ENCODE results near the gene IGBP1. TPM values are rescaled to one million over a fixed set of nuclear protein-coding genes. Genes with fewer than 3 reads are reported as not detected.
A peak's percentile ranks its signal among the peaks of the same experiment; 100 is the strongest.

Gene IGBP1
- total RNA-seq, 4 donors from 2014 or later: 63.5 to 96.7 (median 80.7) TPM

DNA sequence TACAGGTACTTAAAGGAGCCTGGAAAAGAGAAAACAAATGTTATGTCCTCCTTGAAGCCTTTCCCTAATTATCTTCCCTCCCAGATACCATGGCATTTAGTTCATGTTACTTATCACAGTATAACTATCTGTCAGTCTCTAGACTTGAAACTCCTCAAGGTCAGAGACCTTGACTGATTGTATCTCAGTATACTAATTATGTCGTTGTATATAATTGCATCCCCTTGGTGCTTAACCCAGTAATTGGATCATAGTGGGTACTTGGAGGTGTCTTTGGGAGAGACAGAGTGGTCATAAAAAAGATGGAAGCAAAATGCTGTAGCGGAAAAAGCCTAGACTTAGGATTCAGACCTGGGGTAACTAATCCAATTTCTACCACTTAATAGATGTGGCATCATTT lies 8.1 kb downstream of the IGBP1 start:
- 90 to 93% methylated on average over 2 of the region's 2 CpGs for WGBS, 2 donors
- no peaks in the 10 kb centered on the region for H3K9me3 ChIP-seq
- no peaks in the 10 kb centered on the region for H3K27me3 ChIP-seq
- no peak overlapping the region for H3K27ac ChIP-seq
- H3K4me3 ChIP-seq (replicated peaks in 1 of 3): no peak overlapping the region
- TF ChIP-seq, protein P1, sequence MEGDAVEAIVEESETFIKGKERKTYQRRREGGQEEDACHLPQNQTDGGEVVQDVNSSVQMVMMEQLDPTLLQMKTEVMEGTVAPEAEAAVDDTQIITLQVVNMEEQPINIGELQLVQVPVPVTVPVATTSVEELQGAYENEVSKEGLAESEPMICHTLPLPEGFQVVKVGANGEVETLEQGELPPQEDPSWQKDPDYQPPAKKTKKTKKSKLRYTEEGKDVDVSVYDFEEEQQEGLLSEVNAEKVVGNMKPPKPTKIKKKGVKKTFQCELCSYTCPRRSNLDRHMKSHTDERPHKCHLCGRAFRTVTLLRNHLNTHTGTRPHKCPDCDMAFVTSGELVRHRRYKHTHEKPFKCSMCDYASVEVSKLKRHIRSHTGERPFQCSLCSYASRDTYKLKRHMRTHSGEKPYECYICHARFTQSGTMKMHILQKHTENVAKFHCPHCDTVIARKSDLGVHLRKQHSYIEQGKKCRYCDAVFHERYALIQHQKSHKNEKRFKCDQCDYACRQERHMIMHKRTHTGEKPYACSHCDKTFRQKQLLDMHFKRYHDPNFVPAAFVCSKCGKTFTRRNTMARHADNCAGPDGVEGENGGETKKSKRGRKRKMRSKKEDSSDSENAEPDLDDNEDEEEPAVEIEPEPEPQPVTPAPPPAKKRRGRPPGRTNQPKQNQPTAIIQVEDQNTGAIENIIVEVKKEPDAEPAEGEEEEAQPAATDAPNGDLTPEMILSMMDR (IDR thresholded peaks at IDR 0.05): no peak
- TF ChIP-seq POLR2A (IDR thresholded peaks at IDR 0.05): no peak
- no peaks in the 10 kb centered on the region for H3K36me3 ChIP-seq
- H3K4me1 ChIP-seq: no peaks in the 10 kb centered on the region
- no peak for DNase-seq
- intact Hi-C loops (cut with DNase I): no loop called here

DNA sequence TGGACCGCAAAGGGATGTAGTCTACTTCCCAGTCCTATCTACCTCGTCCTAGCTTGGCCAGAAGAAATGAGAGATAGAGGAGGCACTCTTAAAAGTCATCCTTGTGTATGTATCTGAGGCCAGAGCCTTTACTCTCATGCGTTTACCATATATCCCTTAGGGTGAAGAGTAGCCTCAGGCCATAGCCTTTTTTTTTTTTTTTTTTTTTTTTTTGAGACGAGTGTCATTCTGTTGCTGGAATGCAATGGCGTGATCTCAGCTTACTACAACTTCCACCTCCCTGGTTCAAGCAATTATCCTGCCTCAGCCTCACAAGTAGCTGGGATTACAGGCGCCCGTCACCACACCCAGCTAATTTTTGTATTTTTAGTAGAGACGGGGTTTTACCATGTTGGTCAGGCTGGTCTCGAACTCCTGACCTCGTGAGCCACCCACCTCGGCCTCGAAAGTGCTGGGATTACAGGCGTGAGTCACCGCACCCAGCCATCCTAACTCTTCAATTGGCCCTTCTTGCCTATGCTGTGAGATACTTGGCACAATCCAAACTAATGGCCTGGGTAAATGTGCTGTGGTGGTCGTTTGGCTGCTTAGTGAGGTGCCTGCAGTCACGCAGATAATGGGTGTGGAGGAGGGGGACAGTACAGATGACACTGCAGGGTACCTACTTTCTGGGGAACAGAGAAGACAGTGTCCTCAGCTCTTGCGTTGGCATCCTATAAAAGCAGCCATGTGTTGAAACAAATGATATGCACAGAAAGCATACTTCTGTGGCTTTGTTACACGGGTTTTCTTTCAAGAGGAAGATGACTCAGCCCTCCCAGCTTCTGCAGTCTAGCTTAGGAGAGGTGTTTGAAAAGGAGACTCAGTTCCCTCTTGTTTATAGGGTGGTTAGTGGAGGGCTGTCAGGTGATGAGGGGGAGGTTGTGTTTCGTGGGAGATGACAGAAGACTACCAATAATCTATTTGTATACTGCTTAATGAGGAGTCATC lies 33.6 kb downstream of the IGBP1 start:
- TF ChIP-seq, protein P1 (IDR thresholded peaks at IDR 0.05): no peak
- no peak for TF ChIP-seq POLR2A (IDR thresholded peaks at IDR 0.05)
- no peaks in the 10 kb centered on the region for H3K9me3 ChIP-seq
- 86 to 89% methylated on average over 14 to 18 of the region's 19 CpGs for WGBS, 2 donors
- no peak overlapping the region for H3K4me3 ChIP-seq (replicated peaks in 1 of 3)
- peaks cover 0 to 5% of the 10 kb centered on the region in 2 donors for H3K36me3 ChIP-seq
- H3K4me1 ChIP-seq: peaks cover 6 to 9% of the 10 kb centered on the region in 2 donors
- no peak for DNase-seq
- intact Hi-C loops (cut with DNase I): no loop called here
- no peak overlapping the region for H3K27ac ChIP-seq
- H3K27me3 ChIP-seq: no peaks in the 10 kb centered on the region

DNA sequence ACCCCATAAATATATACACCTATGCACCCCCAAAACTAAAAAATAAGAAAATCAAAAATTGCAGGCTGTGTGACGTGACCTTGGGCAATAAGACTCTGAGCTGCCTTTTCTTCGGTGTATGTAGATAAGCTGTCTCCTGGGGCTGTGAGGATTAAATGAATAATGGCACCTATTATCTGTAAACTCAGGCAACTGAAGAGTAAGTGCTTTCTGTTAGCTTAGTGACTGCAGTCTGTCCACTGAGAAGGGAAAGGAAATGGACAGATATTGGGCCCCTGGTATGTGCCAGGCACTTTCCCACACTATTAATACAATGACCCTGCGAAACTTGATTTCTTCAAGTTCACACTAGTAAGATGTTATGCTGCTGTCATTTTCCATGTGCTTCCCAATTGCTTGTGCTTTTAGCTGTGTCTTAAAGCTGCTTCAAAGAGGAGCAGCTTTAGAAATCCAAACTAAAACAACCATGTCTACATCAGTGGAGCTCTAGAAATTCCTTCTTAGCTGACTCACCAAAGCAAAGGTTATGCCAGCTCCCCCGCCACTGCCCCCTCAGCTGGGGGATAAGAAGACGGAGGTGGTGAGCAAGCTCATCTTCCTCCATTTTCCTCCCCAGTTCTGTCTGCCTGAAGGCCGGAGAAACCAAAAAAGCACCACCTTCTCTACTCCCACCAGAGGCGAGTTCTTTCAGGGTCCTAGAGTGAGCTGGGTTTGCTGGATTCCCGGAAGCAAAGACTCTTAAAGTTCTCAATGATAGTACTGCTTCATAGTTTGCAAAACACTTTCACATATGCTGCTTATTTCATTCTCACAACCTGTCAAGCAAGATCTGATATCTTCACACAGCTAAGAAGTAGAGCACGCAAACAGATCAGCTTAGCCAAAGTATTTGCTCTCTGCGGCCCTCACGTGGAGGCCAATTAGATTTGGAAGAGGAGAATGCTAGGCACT lies 35.3 kb downstream of the IGBP1 start:
- Histone ChIP-seq H3K4me3 (replicated peaks in 1 of 3) (no peak overlapping the region), H3K4me1 (peaks cover 6 to 9% of the 10 kb centered on the region in 2 donors), H3K27me3 (no peaks in the 10 kb centered on the region), H3K27ac (peak overlapping the region; percentile 12 to 50 (median 24)), H3K36me3 (peaks cover 0 to 5% of the 10 kb centered on the region in 2 donors), H3K9me3 (no peaks in the 10 kb centered on the region)
- TF ChIP-seq POLR2A (IDR thresholded peaks at IDR 0.05): no peak
- TF ChIP-seq, protein P1 (IDR thresholded peaks at IDR 0.05): no peak
- DNase-seq: peak; percentile 49 to 52
- 35 to 40% methylated on average over 10 to 11 of the region's 11 CpGs for WGBS, 2 donors
- intact Hi-C loops (cut with DNase I): no loop called here

DNA sequence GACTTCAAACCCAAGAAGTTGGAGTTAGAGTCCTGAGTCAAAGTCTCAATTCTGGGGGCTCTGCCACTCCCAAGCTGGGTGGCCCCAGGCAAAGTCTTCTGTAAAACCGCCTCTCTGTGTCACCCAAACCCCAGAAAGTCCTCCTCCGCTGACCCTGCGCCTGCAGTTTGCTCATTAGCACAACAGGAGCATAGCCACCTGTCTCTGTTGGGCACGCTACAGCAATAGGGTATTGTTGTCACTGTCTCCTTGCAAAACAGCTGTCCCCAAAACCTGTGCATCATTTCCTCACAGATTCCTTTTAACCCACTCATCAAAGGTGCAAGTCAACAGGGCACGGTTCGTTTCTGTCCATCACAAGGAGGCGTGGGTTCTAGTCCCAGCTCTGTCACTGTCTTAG lies 36.0 kb downstream of the IGBP1 start:
- TF ChIP-seq, protein P1 (IDR thresholded peaks at IDR 0.05): no peak
- TF ChIP-seq POLR2A (IDR thresholded peaks at IDR 0.05): no peak
- Histone ChIP-seq H3K27me3 (no peaks in the 10 kb centered on the region), H3K36me3 (peaks cover 0 to 5% of the 10 kb centered on the region in 2 donors), H3K4me1 (peaks cover 6 to 9% of the 10 kb centered on the region in 2 donors), H3K27ac (peak overlapping the region in 1 of 3 donors; percentile 12), H3K4me3 (replicated peaks in 1 of 3) (no peak overlapping the region), H3K9me3 (no peaks in the 10 kb centered on the region)
- intact Hi-C loops (cut with DNase I): no loop called here
- WGBS, 2 donors: 89 to 90% methylated on average over 2 to 7 of the region's 7 CpGs
- DNase-seq: no peak

Measured in thyroid gland (tissue), 4 donors.